Stomach (tissue), 9 donors: Measurements from ENCODE around the gene ERLEC1. TPM values are rescaled to one million over a fixed set of nuclear protein-coding genes. Genes with fewer than 3 reads are reported as not detected.
A peak's percentile ranks its signal among the peaks of the same experiment; 100 is the strongest.
"Not testable (repeated sequence)": the region's sequence is repeated elsewhere in the genome, so short reads cannot be mapped to it uniquely, and the experiment has no call there.

ENCODE experiments used
- DNase-seq, 2 donors: peaks; one replicate each; pipeline versions ENCODE4 v3.0.0 to v3.0.0-alpha.2; 2013 to 2019
- H3K27ac ChIP-seq, 5 donors: fragments of 200-600 bp in 4 of 5; sonication (generic) in 4 of 5; one replicate each; pipeline ENCODE4 v1.5.1; 2013 to 2019; ENCODE audit warnings: mild to moderate bottlenecking in 1 of 5, moderate library complexity in 1 of 5
- H3K27me3 ChIP-seq, 3 donors: fragments of 200-600 bp; sonication (generic); one replicate each; pipeline ENCODE4 v1.5.1; 2017 to 2019; ENCODE audit warnings: mixed run types in 1 of 3
- H3K36me3 ChIP-seq, 4 donors: fragments of 200-600 bp; sonication (generic); 1 replicate in 3 of 4; 2 replicates in 1 of 4; pipeline ENCODE4 v1.5.1; 2016 to 2019
- H3K4me1 ChIP-seq, 4 donors: fragments of 200-600 bp; sonication (generic); one replicate each; pipeline ENCODE4 v1.5.1; 2016 to 2019
- H3K4me3 ChIP-seq, 4 donors: fragments of 200-600 bp; sonication (generic) in 3 of 4; one replicate each; pipeline ENCODE4 v1.5.1; 2016 to 2019; ENCODE audit warnings: mild to moderate bottlenecking in 1 of 4
- H3K9me3 ChIP-seq, 4 donors: fragments of 200-600 bp; sonication (generic); one replicate each; pipeline ENCODE4 v1.5.1; 2016 to 2019
- CTCF ChIP-seq, 7 experiments: fragments of 450-650 bp in 4 of 7; fragments of 200-600 bp in 3 of 7; sonication (generic) in 3 of 7; IDR thresholded peaks; one replicate each; pipeline ENCODE4 v1.5.1; 2016 to 2019; ENCODE audit warnings: antibody characterized with exemption in 7 of 7, control low read depth in 2 of 7, mild to moderate bottlenecking in 1 of 7
- EP300 ChIP-seq: sonication (generic); formaldehyde crosslinking; IDR thresholded peaks from one replicate; pipeline ENCODE4 v1.6.1; 2017; ENCODE audit warnings: antibody characterized with exemption
- POLR2A ChIP-seq, 4 donors: fragments of 450-650 bp; IDR thresholded peaks; one replicate each; pipeline ENCODE4 v1.6.1; 2016; ENCODE audit warnings: antibody characterized with exemption in 4 of 4, control low read depth in 2 of 4, mild to moderate bottlenecking in 1 of 4, moderate library complexity in 1 of 4
- POLR2AphosphoS5 ChIP-seq, 3 donors: sonication (generic); formaldehyde crosslinking; IDR thresholded peaks; one replicate each; pipeline ENCODE4 v1.6.1; 2016; ENCODE audit warnings: antibody characterized with exemption in 3 of 3
- WGBS, 5 donors: extraction: QIAGEN DNeasy Blood & Tissue Kit in 3 of 5; methylation state at CpG; one replicate each; pipeline versions ENCODE4 v1.1.5 to v1.1.7; 2013 to 2018; 5-methylcytosine and 5-hydroxymethylcytosine counted together
- intact Hi-C: fragments of 100-400 bp; cut with DNase I; formaldehyde crosslinking; loops from one replicate; pipeline ENCODE4 v1.15.1; 2023; ENCODE audit warnings: low total_unique reads
- polyA plus RNA-seq, 3 donors: library from polyadenylated mRNA; stranded (reverse); fragments of 200-250 nt; gene quantifications; one replicate each; pipeline ENCODE4 v1.2.3, GENCODE V29; 2013
- total RNA-seq, 5 donors: library from RNA; depleted of rRNA; stranded (reverse); fragments of >200 nt; gene quantifications; one replicate each; pipeline versions ENCODE4 v1.1.0 to v1.2.3, GENCODE V29; 2014 to 2016
- donor health status: healthy with polysubstance abuse.
- donor health status: Bipolar disorder and iron deficiency.
- donor health status: healthy.

The ERLEC1 gene
- total and polyA plus RNA-seq, 8 donors, result 7.0 to 225 (median 32.5) TPM

- Histone ChIP-seq H3K36me3 (peaks cover 9 to 58% (median 54%) of the 10 kb centered on the region in 4 donors), H3K9me3 (no peaks in the 10 kb centered on the region), H3K4me1 (no peaks in the 10 kb centered on the region), H3K4me3 (no peak overlapping the region), H3K27ac (no peak overlapping the region), H3K27me3 (no peaks in the 10 kb centered on the region)
- TF ChIP-seq CTCF (IDR thresholded peaks at IDR 0.05) (no peak), POLR2A (IDR thresholded peaks at IDR 0.05) (no peak), POLR2AphosphoS5 (IDR thresholded peaks at IDR 0.05) (no peak), EP300 (no peak)
- intact Hi-C loops, result no loop called here
- no peak for DNase-seq
- 82 to 94% (median 90%) methylated on average over 9 of the region's 9 CpGs for WGBS, 5 donors
These were observed 33.2 kb downstream of the ERLEC1 start for GRCh38 chr2:53820048-53820447.

GRCh38 chr2:53820711-53821110 lies 33.9 kb downstream of the ERLEC1 start:
- no peak for DNase-seq
- H3K27me3 ChIP-seq, result no peaks in the 10 kb centered on the region
- H3K4me1 ChIP-seq, result peaks cover 0 to 2% (median 0%) of the 10 kb centered on the region in 4 donors
- no peak overlapping the region for H3K27ac ChIP-seq
- 80 to 93% (median 87%) methylated on average over 4 of the region's 4 CpGs for WGBS, 5 donors
- H3K36me3 ChIP-seq, result peaks cover 7 to 51% (median 47%) of the 10 kb centered on the region in 4 donors
- H3K9me3 ChIP-seq, result no peaks in the 10 kb centered on the region
- TF ChIP-seq POLR2A (IDR thresholded peaks at IDR 0.05), result no peak
- TF ChIP-seq CTCF (IDR thresholded peaks at IDR 0.05), result no peak
- TF ChIP-seq EP300, result no peak
- no peak for TF ChIP-seq POLR2AphosphoS5 (IDR thresholded peaks at IDR 0.05)
- no peak overlapping the region for H3K4me3 ChIP-seq
- intact Hi-C loops, result no loop called here

- Histone ChIP-seq H3K27ac (no peak overlapping the region), H3K4me3 (no peak overlapping the region), H3K36me3 (peaks cover 7 to 40% (median 36%) of the 10 kb centered on the region in 4 donors), H3K9me3 (no peaks in the 10 kb centered on the region), H3K27me3 (no peaks in the 10 kb centered on the region), H3K4me1 (peaks cover 0 to 12% (median 1%) of the 10 kb centered on the region in 4 donors)
- WGBS, 5 donors, result 86 to 92% (median 90%) methylated on average over 6 of the region's 6 CpGs
- intact Hi-C loops, result no loop called here
- DNase-seq, result no peak
- TF ChIP-seq CTCF (IDR thresholded peaks at IDR 0.05) (no peak), EP300 (no peak), POLR2AphosphoS5 (IDR thresholded peaks at IDR 0.05) (no peak), POLR2A (IDR thresholded peaks at IDR 0.05) (no peak)
These were observed 35.0 kb downstream of the ERLEC1 start for GRCh38 chr2:53821810-53822209.

- H3K27ac ChIP-seq, DNase-seq, H3K27me3 ChIP-seq, H3K4me3 ChIP-seq, H3K9me3 ChIP-seq, intact Hi-C loops: not testable (repeated sequence)
- peaks cover 0 to 24% (median 5%) of the 10 kb centered on the region in 4 donors for H3K4me1 ChIP-seq
- H3K36me3 ChIP-seq, result peaks cover 4 to 22% (median 18%) of the 10 kb centered on the region in 4 donors
- WGBS, 5 donors, result 90 to 91% (median 90%) methylated on average over 9 of the region's 9 CpGs
These were observed 36.8 kb downstream of the ERLEC1 start for GRCh38 chr2:53823639-53824038.

GRCh38 chr2:53826030-53826410 lies 39.2 kb downstream of the ERLEC1 start:
- Histone ChIP-seq H3K27ac (peak overlapping the region in 1 of 5 donors; percentile 11), H3K9me3 (no peaks in the 10 kb centered on the region)
- DNase-seq, result no peak

More at GRCh38 chr2:53826030-53826410, 39.2 kb downstream of the ERLEC1 start:
- peaks cover 0 to 24% (median 5%) of the 10 kb centered on the region in 4 donors for H3K4me1 ChIP-seq
- intact Hi-C loops, result no loop called here
- H3K27me3 ChIP-seq, result no peaks in the 10 kb centered on the region
- no peak overlapping the region for H3K4me3 ChIP-seq
- WGBS, 5 donors, result 47 to 78% (median 66%) methylated on average over 1 of the region's 1 CpG
- no peak for TF ChIP-seq POLR2A (IDR thresholded peaks at IDR 0.05)
- no peak for TF ChIP-seq EP300
- no peak for TF ChIP-seq CTCF (IDR thresholded peaks at IDR 0.05)
- no peak for TF ChIP-seq POLR2AphosphoS5 (IDR thresholded peaks at IDR 0.05)
- peaks cover 0 to 8% (median under 1%) of the 10 kb centered on the region in 4 donors for H3K36me3 ChIP-seq
